Motor neuron (in vitro differentiated cells): ENCODE results near the gene HEPACAM2. TPM values are rescaled to one million over a fixed set of nuclear protein-coding genes. Genes with fewer than 3 reads are reported as not detected.

Experiments used
- ATAC-seq, 8 experiments: fragments of 200-7000 bp; cut with Tn5 transposase; replicated peaks in 6 of 8; 2 replicates each; pipeline ENCODE4 v1.8.0; 2021; ENCODE audit warnings: mild to moderate bottlenecking in 8 of 8, moderate library complexity in 8 of 8
- H3K27ac ChIP-seq, 2 donors: fragments of 250-450 bp; sonication (Bioruptor Pico); 2 replicates each; pipeline ENCODE4 v1.9.0; 2021; ENCODE audit warnings: antibody characterized with exemption in 2 of 2, mild to moderate bottlenecking in 2 of 2, moderate library complexity in 1 of 2
- H3K4me1 ChIP-seq, 2 donors: fragments of 250-450 bp; sonication (Bioruptor Pico); replicated peaks in 1 of 2; 2 replicates each; pipeline ENCODE4 v1.6.1; 2021; ENCODE audit warnings: antibody characterized with exemption in 2 of 2, mild to moderate bottlenecking in 2 of 2, moderate library complexity in 1 of 2
- H3K4me3 ChIP-seq, 5 donors: fragments of 250-450 bp; sonication (Bioruptor Pico); 2 replicates each; pipeline ENCODE4 v1.9.0; 2021; ENCODE audit warnings: antibody characterized with exemption in 5 of 5, mild to moderate bottlenecking in 5 of 5, moderate library complexity in 4 of 5
- WGBS, 10 experiments: fragments of 450-650 bp; shearing (Covaris generic); methylation state at CpG; one replicate each; pipeline ENCODE4 v1.0.0; 2022; 5-methylcytosine and 5-hydroxymethylcytosine counted together
- in situ Hi-C, 9 experiments: fragments of 400-800 bp; cut with MboI; loops; one replicate each; pipeline ENCODE4 v1.15.0; 2021; ENCODE audit warnings: low sequenced_read_pairs in 9 of 9, low pct_unique_long_range_greater_than_20kb in 2 of 9; ENCODE audit not compliant: unreplicated experiment in 9 of 9
- total RNA-seq, 8 experiments: library from RNA; unstranded; fragments of 300-600 nt; gene quantifications; 2 replicates each; pipeline versions ENCODE4 v1.2.3 to v1.2.4, GENCODE V29; 2022

Gene HEPACAM2
- total RNA-seq, 8 experiments from 2014 or later: 0.11 to 0.38 (median 0.36) TPM; not detected in 5

DNA sequence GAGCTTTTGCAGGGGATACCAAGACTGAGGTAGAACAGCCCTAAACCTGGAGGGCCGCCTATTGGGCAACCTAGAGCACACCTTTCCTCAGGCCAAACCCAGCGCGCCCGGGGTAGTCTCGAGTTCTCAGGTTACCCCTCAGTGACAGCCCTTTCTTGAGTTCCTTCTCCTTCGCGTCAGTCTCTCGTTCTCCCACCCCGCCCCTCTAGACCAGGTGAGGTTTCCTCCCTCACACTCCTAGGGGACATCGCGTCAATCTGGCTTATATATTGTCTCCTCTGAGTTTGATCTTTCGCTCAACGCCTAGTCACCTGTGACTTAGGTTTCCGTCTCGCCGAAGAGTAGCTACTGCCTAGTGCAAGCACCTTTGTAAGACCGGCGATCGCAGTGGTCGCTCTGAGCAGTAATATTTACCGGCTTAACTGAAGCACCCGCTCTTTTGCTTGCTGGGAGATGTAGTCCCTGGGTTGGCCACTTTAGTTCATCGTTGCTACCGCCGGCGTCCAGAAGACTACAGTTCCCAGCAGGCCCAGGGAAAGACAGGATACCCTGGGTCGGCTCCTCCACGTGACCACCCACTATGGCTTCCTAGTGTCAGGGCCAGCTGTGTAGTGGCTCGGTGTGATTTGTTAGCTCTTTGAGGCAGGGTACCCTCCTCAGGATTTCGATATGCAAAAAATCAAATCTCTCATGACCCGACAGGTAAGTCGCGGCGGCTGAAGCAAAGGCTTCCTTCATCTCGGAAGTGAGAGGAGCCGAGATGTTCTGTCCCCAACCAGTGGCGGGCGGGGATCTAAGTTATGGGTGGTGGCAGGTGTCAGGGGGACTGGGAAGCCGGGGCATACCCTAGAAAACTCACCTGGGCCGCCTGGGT, 5.8 kb upstream of the HEPACAM2 start, which contains the start of gene VPS50:
VPS50 (plus strand) TSS at position 568 of the 874 bp plus-strand sequence; CDS start at position 670, 102 bp downstream.
- peaks cover 0 to 11% of the 10 kb centered on the region in 2 donors for H3K4me1 ChIP-seq
- peak; percentile 99 to 100 (median 100) for ATAC-seq
- H3K27ac ChIP-seq: peak within 1 kb of the TSS in 1 of 2 donors; percentile 43
- peak within 1 kb of the TSS; percentile 58 to 85 (median 69) for H3K4me3 ChIP-seq
- in situ Hi-C loops: loop anchor here in 2 of 9 experiments (25.0 kb wide), 1 partner anchor 330 kb away; the partner anchor contains the start of gene CALCR (in 2 of the 2)
- 0 to 4% (median 0%) methylated on average over 1 to 28 of the region's 40 CpGs; no CpG with 5 or more reads in 1 of the 10 experiments for WGBS, 10 experiments

DNA sequence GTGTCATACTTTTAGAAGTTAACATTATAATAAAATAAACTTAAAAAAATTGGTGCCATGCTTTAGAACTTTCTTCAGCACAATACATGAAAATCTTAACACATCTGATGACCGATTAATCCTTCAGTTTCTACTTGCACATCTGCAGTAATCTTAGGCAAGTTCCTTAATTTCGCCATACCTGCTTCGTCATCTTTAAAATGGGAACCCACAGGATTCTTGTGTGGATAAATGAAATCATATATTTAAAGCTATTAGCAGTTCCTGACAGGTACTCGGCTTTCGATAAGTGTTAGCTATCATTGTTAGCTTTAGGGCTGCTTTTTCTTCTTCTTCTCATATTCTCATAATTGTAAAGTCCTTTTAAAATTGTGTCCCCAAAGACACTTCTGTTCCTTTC, 5.0 kb upstream of the HEPACAM2 start:
- peak overlapping the region; percentile 58 to 85 (median 69) for H3K4me3 ChIP-seq
- in situ Hi-C loops: loop anchor here in 2 of 9 experiments (25.0 kb wide), 1 partner anchor 331 kb away; the partner anchor contains the start of gene CALCR (in 2 of the 2)
- WGBS, 10 experiments: 32 to 100% (median 67%) methylated on average over 1 to 5 of the region's 5 CpGs; no CpG with 5 or more reads in 2 of the 10 experiments
- no peak overlapping the region for H3K27ac ChIP-seq
- H3K4me1 ChIP-seq: peaks cover 0 to 11% of the 10 kb centered on the region in 2 donors
- ATAC-seq: no peak

DNA sequence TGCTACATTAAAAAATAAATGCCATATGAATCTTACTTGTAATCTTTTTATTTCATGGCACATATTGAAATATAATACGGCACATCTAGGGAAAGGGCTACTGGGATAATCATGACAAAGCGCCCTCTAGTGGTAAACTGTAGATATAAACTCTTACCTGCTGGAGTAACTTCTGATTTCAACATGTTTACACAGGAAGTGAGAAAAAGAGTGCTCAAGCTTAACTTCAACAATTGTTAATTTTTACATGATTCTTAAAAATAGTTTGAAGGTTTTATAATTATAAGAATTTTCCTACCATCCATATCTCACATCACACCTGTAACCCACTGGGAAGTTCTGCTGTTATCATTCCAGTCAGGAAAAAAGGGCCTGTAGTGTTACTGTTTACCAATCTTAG, 2.0 kb upstream of the HEPACAM2 start:
- no peak overlapping the region for H3K4me3 ChIP-seq
- WGBS, 10 experiments: 0 to 14% (median 0%) methylated on average over 1 to 2 of the region's 2 CpGs; no CpG with 5 or more reads in 3 of the 10 experiments
- peaks cover 0 to 8% of the 10 kb centered on the region in 2 donors for H3K4me1 ChIP-seq
- no peak for ATAC-seq
- in situ Hi-C loops: loop anchor here in 2 of 9 experiments (10.0 to 25.0 kb wide), 2 partner anchors 54 to 334 kb away; partner anchors contain the start of gene CALCR (in 2 of the 2)
- no peak overlapping the region for H3K27ac ChIP-seq

DNA sequence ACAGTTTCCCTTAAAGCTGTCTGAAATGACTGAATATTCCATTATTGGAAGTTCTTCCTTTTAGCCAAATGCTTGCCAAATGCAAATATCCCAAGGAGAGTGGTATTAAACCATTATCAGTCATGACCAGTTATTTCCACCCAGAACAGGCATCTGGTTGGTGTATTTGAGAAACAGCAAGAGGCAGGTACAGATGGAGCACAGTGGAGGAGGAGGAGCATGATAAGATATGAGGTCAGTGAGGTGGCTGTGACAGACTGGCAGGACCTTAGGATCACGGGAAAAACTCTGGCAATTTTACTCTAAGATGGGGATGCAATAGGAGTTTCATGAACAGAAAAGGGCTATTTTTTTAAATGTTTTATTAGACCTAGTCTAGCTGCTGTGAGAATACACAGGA, 6.4 kb downstream of the HEPACAM2 start:
- in situ Hi-C loops: loop anchor here in 1 of 9 experiments (10.0 kb wide), 1 partner anchor 45 kb away; no protein-coding TSS in a partner anchor
- Histone ChIP-seq H3K4me1 (no peaks in the 10 kb centered on the region), H3K27ac (no peak overlapping the region), H3K4me3 (no peak overlapping the region)
- 0 to 100% (median 61%) methylated on average over 1 of the region's 1 CpG; no CpG with 5 or more reads in 2 of the 10 experiments for WGBS, 10 experiments
- ATAC-seq: no peak

DNA sequence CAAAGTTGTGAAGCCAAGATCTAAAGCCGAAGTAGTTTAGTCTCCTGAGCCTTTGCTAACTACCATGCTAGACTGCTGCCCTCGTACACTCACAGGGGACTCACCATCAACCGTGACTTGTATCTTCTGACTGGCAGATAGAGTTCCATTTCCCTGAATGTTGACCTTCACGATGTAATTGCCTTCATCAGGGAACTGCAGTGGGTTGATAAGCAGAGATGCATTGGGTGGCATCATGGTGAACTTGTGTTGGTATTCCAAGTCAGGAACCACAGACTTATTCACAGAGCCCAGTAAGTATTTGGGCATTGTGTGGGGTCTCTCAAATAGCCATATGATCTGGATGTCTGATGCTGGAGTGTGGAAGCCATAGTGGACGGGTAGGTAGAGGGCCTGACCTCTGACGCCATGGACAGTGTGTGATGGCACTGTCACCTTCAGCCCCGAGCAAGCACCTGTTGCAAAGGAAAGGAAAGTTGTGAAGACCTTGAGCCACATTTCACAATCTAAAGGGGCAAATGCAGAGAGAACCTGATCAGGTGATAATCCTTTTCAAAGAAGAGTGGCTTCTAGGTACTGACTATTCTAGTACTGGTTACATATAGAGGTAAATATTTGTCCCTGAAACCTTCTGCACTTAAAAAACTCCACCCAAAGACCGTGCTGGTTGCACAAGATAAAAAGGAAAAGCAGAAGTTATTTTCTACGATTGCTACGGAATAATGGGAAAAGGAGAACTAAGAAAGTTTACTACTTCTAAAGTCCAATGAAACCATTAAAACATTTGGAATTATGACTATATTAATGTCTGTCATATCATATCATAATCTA, 7.1 kb downstream of the HEPACAM2 start:
- Histone ChIP-seq H3K27ac (no peak overlapping the region), H3K4me3 (no peak overlapping the region), H3K4me1 (no peaks in the 10 kb centered on the region)
- no peak for ATAC-seq
- in situ Hi-C loops: no loop called here
- 23 to 80% (median 56%) methylated on average over 2 to 10 of the region's 10 CpGs for WGBS, 10 experiments

DNA sequence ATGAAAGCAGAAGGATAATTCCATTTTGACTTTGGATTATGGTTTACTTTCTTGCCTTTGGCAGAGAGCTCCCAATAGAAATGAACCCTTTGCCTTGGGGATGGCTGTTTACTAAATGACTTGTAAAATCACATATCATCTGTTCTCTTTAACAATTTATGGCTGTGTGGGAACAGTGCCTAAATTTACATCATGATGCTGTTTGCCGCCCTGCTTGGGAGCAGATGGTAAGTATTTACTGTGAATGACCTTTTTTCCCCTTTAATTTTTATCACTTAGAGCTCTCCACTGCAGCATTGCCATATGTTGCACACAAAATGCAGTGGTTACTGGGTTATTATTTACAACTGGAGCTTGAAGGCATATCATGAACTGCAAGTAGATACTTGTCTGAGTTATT, 13.4 kb downstream of the HEPACAM2 start:
- WGBS, 10 experiments: 0 to 64% (median 21%) methylated on average over 1 of the region's 1 CpG; no CpG with 5 or more reads in 4 of the 10 experiments
- in situ Hi-C loops: no loop called here
- Histone ChIP-seq H3K4me3 (no peak overlapping the region), H3K27ac (no peak overlapping the region), H3K4me1 (no peaks in the 10 kb centered on the region)
- ATAC-seq: peak in 3 of 8 experiments; percentile 34 to 49 (median 38)

DNA sequence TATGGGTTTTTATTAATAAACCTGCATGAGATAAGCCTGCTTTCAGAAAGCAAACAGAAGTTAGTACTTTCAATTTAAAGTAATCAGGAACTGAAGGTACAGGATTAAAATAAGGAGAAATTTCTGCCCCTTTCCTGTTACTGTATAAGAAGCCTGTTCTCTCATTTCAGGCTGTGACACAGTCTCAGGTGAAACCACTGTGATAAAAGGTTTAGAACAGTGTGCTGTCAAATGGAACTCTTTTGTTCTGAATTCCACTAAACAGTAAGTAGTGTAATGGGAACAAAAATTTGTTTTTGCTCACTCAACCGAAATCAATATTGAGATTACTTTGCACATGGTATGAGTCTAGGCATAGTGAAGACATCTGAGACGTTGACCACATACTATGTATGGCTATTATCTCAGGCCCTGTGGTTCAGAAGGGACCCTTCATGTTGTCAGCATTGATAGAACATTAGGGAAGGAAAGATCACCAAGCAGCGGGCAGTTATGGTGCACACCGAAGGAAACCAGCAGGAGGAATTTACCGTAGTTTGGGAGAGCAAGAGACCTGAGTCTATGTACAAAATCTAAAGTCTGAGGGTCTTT, 14.9 kb downstream of the HEPACAM2 start:
- no peaks in the 10 kb centered on the region for H3K4me1 ChIP-seq
- no peak overlapping the region for H3K4me3 ChIP-seq
- H3K27ac ChIP-seq: no peak overlapping the region
- WGBS, 10 experiments: 36 to 80% (median 58%) methylated on average over 1 to 5 of the region's 5 CpGs; no CpG with 5 or more reads in 1 of the 10 experiments
- no peak for ATAC-seq
- in situ Hi-C loops: no loop called here

DNA sequence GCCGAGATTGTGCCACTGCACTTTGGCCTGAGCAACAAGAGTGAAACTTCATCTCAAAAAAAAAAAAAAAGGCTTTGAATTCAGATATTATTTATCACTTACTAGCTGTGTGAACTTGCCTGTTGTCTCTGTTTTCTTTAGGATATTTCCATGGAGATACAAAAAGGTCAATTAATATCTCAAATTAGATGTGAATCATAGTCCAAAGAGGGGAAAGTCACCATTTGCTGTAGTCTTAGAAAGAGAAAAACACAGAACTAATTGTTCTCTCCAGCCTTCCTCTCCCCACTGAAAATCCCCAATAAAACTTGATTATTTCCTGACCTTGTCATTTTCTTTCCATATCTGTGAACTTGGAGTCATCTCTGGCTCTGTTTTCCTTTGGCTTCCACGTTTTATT, 21.2 kb downstream of the HEPACAM2 start:
- Histone ChIP-seq H3K4me1 (no peaks in the 10 kb centered on the region), H3K4me3 (no peak overlapping the region), H3K27ac (no peak overlapping the region)
- 0 to 80% (median 43%) methylated on average over 1 to 2 of the region's 2 CpGs for WGBS, 10 experiments
- ATAC-seq: no peak
- in situ Hi-C loops: no loop called here

DNA sequence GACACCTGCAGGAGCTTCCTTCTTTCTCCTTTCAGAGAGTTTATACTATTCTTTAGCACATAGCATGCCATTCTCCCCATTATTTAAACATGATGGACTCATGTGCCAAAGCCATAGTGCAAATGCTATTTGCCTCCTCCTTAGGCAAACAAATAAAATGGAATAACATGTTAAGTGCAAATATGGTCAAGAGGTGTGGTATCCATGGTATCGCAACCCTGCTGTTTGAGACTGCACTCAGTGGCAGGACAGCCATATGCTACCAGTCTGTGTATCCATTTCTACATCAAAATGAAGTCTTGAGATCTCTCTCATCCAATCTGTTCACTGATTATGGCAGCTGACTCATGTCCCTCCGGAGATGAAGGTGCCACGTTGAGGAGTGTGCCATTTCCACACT, 22.8 kb downstream of the HEPACAM2 start:
- Histone ChIP-seq H3K27ac (no peak overlapping the region), H3K4me3 (no peak overlapping the region), H3K4me1 (peaks cover 0 to 3% of the 10 kb centered on the region in 2 donors)
- ATAC-seq: peak in 4 of 8 experiments; percentile 45 to 97 (median 48)
- WGBS, 10 experiments: 40 to 77% (median 56%) methylated on average over 1 to 3 of the region's 3 CpGs; no CpG with 5 or more reads in 4 of the 10 experiments
- in situ Hi-C loops: no loop called here

DNA sequence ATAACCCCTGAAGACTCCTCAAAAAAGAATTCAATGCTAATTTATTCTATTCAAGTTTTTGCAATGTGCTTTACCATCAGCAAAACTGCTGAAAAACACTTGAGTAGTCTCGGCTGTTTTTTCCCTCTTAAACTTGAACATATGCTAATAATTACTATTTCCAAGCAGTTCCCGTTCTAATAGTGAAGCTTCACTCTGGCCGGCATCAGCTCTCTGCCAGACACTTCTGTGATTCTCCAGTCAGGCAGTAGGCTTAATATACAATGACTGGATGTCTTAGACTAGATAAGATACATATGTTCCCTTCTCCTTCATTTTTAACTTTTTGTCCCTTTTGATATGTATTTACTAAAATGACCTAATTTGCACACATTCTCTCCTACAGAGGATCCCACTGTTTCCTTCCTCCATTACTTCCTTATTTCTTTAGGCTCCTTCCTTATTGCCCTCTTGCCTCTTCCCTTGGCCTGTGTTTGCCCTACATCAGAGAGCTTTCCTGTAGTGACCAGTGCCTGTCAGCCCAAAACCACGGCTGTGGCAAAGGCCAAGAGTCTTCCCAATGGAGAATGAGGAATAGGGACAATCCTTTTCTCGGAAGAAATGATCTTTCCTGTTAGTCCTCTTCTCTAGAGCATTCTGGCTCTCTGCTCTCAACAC, 23.5 kb downstream of the HEPACAM2 start:
- peak in 1 of 8 experiments; percentile 20 for ATAC-seq
- H3K4me3 ChIP-seq: no peak overlapping the region
- in situ Hi-C loops: no loop called here
- H3K27ac ChIP-seq: no peak overlapping the region
- 0 to 84% (median 57%) methylated on average over 1 to 5 of the region's 5 CpGs; no CpG with 5 or more reads in 1 of the 10 experiments for WGBS, 10 experiments
- H3K4me1 ChIP-seq: peaks cover 0 to 6% of the 10 kb centered on the region in 2 donors

DNA sequence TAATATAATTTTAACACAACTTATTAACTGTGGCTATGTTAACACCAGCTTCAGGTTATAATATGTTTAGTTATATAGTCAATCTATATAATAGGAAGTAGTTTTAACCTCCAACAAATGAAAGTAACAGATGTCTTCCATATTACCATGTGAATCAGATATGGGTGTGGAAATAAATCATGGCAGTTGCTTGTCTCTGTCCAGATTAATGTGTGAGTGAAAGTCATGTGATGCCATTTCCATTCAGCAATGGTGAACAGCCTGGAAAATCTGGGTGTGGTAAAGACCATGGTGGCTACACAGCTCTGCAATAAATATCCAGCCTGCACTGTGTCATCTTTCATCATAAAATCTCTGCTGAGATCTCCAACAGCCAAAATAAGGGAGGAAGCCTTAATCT, 27.8 kb downstream of the HEPACAM2 start:
- no peak overlapping the region for H3K27ac ChIP-seq
- peaks cover 0 to 6% of the 10 kb centered on the region in 2 donors for H3K4me1 ChIP-seq
- H3K4me3 ChIP-seq: no peak overlapping the region
- ATAC-seq: peak in 7 of 8 experiments; percentile 33 to 97 (median 80)
- in situ Hi-C loops: no loop called here

DNA sequence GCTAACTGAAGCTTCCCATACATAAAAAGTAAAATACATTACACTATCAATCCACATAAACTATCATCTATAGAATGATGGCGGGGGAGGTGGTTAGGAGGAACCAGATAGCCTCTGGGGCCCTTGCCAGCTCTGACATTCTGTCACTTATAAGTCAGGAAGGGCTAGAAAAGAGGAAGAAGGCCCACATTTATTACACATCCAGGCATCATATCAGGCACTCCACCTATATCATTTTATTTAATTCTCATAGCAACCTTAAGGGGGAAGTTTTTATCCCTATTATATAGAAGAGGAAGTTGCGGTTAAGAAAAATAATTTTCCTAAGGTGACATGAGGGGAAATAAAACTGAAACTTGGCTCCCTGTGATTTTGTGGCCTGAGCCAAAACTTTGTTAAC, 29.9 kb downstream of the HEPACAM2 start:
- 42 to 100% (median 83%) methylated on average over 1 to 2 of the region's 2 CpGs; no CpG with 5 or more reads in 3 of the 10 experiments for WGBS, 10 experiments
- H3K4me3 ChIP-seq: no peak overlapping the region
- no peak for ATAC-seq
- H3K27ac ChIP-seq: no peak overlapping the region
- in situ Hi-C loops: no loop called here
- peaks cover 0 to 6% of the 10 kb centered on the region in 2 donors for H3K4me1 ChIP-seq
